ENCODE results near the gene SLAIN1.

The SLAIN1 gene

GRCh38 chr13:77741597-77741972 is 44.1 kb downstream of the SLAIN1 start:
- FAIRE-seq (no peak), DNase-seq (ENCODE audit: insufficient read length, low spot score) (no peak)
- no peak for TF ChIP-seq POLR2AphosphoS5 (IDR thresholded peaks at IDR 0.05; ENCODE audit: low read depth, low read length)
- TF ChIP-seq SPI1 (IDR thresholded peaks at IDR 0.05; ENCODE audit: low read depth, low read length), result no peak
- no peak for TF ChIP-seq PAX5 (IDR thresholded peaks at IDR 0.05; ENCODE audit: insufficient read depth, low read length, severe bottlenecking)
- TF ChIP-seq POU2F2 (IDR thresholded peaks at IDR 0.05; ENCODE audit: low read depth, low read length), result no peak
- TF ChIP-seq TAF1 (IDR thresholded peaks at IDR 0.05; ENCODE audit: low read depth, low read length), result no peak
- TF ChIP-seq POLR2A (IDR thresholded peaks at IDR 0.05; ENCODE audit: low read depth, low read length), result no peak

- TF ChIP-seq SPI1 (IDR thresholded peaks at IDR 0.05; ENCODE audit: low read depth, low read length) (no peak), POU2F2 (IDR thresholded peaks at IDR 0.05; ENCODE audit: low read depth, low read length) (no peak), POLR2AphosphoS5 (IDR thresholded peaks at IDR 0.05; ENCODE audit: low read depth, low read length) (no peak), TAF1 (IDR thresholded peaks at IDR 0.05; ENCODE audit: low read depth, low read length) (no peak), POLR2A (IDR thresholded peaks at IDR 0.05; ENCODE audit: low read depth, low read length) (no peak), PAX5 (IDR thresholded peaks at IDR 0.05; ENCODE audit: insufficient read depth, low read length, severe bottlenecking) (no peak)
- no peak for DNase-seq (ENCODE audit: insufficient read length, low spot score)
- FAIRE-seq, result no peak
These were observed 45.3 kb downstream of the SLAIN1 start for GRCh38 chr13:77742801-77743200.

- DNase-seq (ENCODE audit: insufficient read length, low spot score), result no peak
- TF ChIP-seq POLR2AphosphoS5 (IDR thresholded peaks at IDR 0.05; ENCODE audit: low read depth, low read length), result no peak
- no peak for TF ChIP-seq PAX5 (IDR thresholded peaks at IDR 0.05; ENCODE audit: insufficient read depth, low read length, severe bottlenecking)
- no peak for TF ChIP-seq POU2F2 (IDR thresholded peaks at IDR 0.05; ENCODE audit: low read depth, low read length)
- FAIRE-seq, result no peak
These were observed 48.3 kb downstream of the SLAIN1 start for GRCh38 chr13:77745784-77746183.

GRCh38 chr13:77749344-77749880 is 51.9 kb downstream of the SLAIN1 start:
- TF ChIP-seq POLR2AphosphoS5 (IDR thresholded peaks at IDR 0.05; ENCODE audit: low read depth, low read length) (no peak), PAX5 (IDR thresholded peaks at IDR 0.05; ENCODE audit: insufficient read depth, low read length, severe bottlenecking) (no peak), SPI1 (IDR thresholded peaks at IDR 0.05; ENCODE audit: low read depth, low read length) (no peak), POLR2A (IDR thresholded peaks at IDR 0.05; ENCODE audit: low read depth, low read length) (no peak), POU2F2 (IDR thresholded peaks at IDR 0.05; ENCODE audit: low read depth, low read length) (no peak)
- FAIRE-seq (no peak), DNase-seq (ENCODE audit: insufficient read length, low spot score) (no peak)

- peak; percentile 92 for FAIRE-seq
- TF ChIP-seq PAX5 (IDR thresholded peaks at IDR 0.05; ENCODE audit: insufficient read depth, low read length, severe bottlenecking) (no peak), SPI1 (IDR thresholded peaks at IDR 0.05; ENCODE audit: low read depth, low read length) (no peak), POLR2AphosphoS5 (IDR thresholded peaks at IDR 0.05; ENCODE audit: low read depth, low read length) (no peak), POU2F2 (IDR thresholded peaks at IDR 0.05; ENCODE audit: low read depth, low read length) (no peak), POLR2A (IDR thresholded peaks at IDR 0.05; ENCODE audit: low read depth, low read length) (no peak), TAF1 (IDR thresholded peaks at IDR 0.05; ENCODE audit: low read depth, low read length) (no peak)
These were observed 54.3 kb downstream of the SLAIN1 start for GRCh38 chr13:77751513-77752456.

GRCh38 chr13:77752512-77753069 is 55.1 kb downstream of the SLAIN1 start:
- FAIRE-seq (no peak), DNase-seq (ENCODE audit: insufficient read length, low spot score) (no peak)
- no peak for TF ChIP-seq POLR2A (IDR thresholded peaks at IDR 0.05; ENCODE audit: low read depth, low read length)
- TF ChIP-seq SPI1 (IDR thresholded peaks at IDR 0.05; ENCODE audit: low read depth, low read length), result no peak
- no peak for TF ChIP-seq POLR2AphosphoS5 (IDR thresholded peaks at IDR 0.05; ENCODE audit: low read depth, low read length)
- no peak for TF ChIP-seq POU2F2 (IDR thresholded peaks at IDR 0.05; ENCODE audit: low read depth, low read length)
- TF ChIP-seq PAX5 (IDR thresholded peaks at IDR 0.05; ENCODE audit: insufficient read depth, low read length, severe bottlenecking), result no peak
- TF ChIP-seq TAF1 (IDR thresholded peaks at IDR 0.05; ENCODE audit: low read depth, low read length), result no peak

More at GRCh38 chr13:77751513-77752456, 54.3 kb downstream of the SLAIN1 start:
- DNase-seq (ENCODE audit: insufficient read length, low spot score), result no peak

- TF ChIP-seq PAX5 (IDR thresholded peaks at IDR 0.05; ENCODE audit: insufficient read depth, low read length, severe bottlenecking) (no peak), SPI1 (IDR thresholded peaks at IDR 0.05; ENCODE audit: low read depth, low read length) (no peak), POLR2A (IDR thresholded peaks at IDR 0.05; ENCODE audit: low read depth, low read length) (no peak), POLR2AphosphoS5 (IDR thresholded peaks at IDR 0.05; ENCODE audit: low read depth, low read length) (no peak), POU2F2 (IDR thresholded peaks at IDR 0.05; ENCODE audit: low read depth, low read length) (no peak), TAF1 (IDR thresholded peaks at IDR 0.05; ENCODE audit: low read depth, low read length) (no peak)
- FAIRE-seq (peak; percentile 62), DNase-seq (ENCODE audit: insufficient read length, low spot score) (no peak)
These were observed 63.4 kb downstream of the SLAIN1 start for GRCh38 chr13:77760893-77761292.

- no peak for TF ChIP-seq SPI1 (IDR thresholded peaks at IDR 0.05; ENCODE audit: low read depth, low read length)
- TF ChIP-seq TAF1 (IDR thresholded peaks at IDR 0.05; ENCODE audit: low read depth, low read length), result no peak
- TF ChIP-seq POLR2A (IDR thresholded peaks at IDR 0.05; ENCODE audit: low read depth, low read length), result no peak
- no peak for TF ChIP-seq PAX5 (IDR thresholded peaks at IDR 0.05; ENCODE audit: insufficient read depth, low read length, severe bottlenecking)
- TF ChIP-seq POU2F2 (IDR thresholded peaks at IDR 0.05; ENCODE audit: low read depth, low read length), result no peak
- no peak for TF ChIP-seq POLR2AphosphoS5 (IDR thresholded peaks at IDR 0.05; ENCODE audit: low read depth, low read length)
- FAIRE-seq (no peak), DNase-seq (ENCODE audit: insufficient read length, low spot score) (no peak)
These were observed 69.9 kb downstream of the SLAIN1 start for GRCh38 chr13:77767413-77767812.

GRCh38 chr13:77774181-77774580 is 76.7 kb downstream of the SLAIN1 start:
- peak; percentile 78 for FAIRE-seq
- TF ChIP-seq SPI1 (IDR thresholded peaks at IDR 0.05; ENCODE audit: low read depth, low read length) (no peak), POU2F2 (IDR thresholded peaks at IDR 0.05; ENCODE audit: low read depth, low read length) (no peak), TAF1 (IDR thresholded peaks at IDR 0.05; ENCODE audit: low read depth, low read length) (no peak), POLR2AphosphoS5 (IDR thresholded peaks at IDR 0.05; ENCODE audit: low read depth, low read length) (no peak), POLR2A (IDR thresholded peaks at IDR 0.05; ENCODE audit: low read depth, low read length) (no peak), PAX5 (IDR thresholded peaks at IDR 0.05; ENCODE audit: insufficient read depth, low read length, severe bottlenecking) (no peak)
- DNase-seq (ENCODE audit: insufficient read length, low spot score), result no peak

Data from GM12891 (cell line).